Kidney epithelial cell (primary cell): ENCODE measurements around the gene CELSR2. TPM values are rescaled to one million over a fixed set of nuclear protein-coding genes. Genes with fewer than 3 reads are reported as not detected.
A peak's percentile ranks its signal among the peaks of the same experiment; 100 is the strongest.

Experiments used
- DNase-seq: peaks from one replicate; pipeline ENCODE4 v3.0.0-alpha.2; 2010; ENCODE audit warnings: low read depth
- H3K27me3 ChIP-seq: 2 replicates; pipeline ENCODE4 v1.6.0; 2011; ENCODE audit warnings: low read length; ENCODE audit not compliant: control insufficient read depth, insufficient read depth
- H3K36me3 ChIP-seq: 2 replicates; pipeline ENCODE4 v1.5.1; 2011; ENCODE audit warnings: low read length; ENCODE audit not compliant: control insufficient read depth, insufficient read depth
- H3K4me3 ChIP-seq: 2 replicates; pipeline ENCODE4 v1.5.1; 2011; ENCODE audit warnings: low read depth, mild to moderate bottlenecking, control low read depth, low read length
- total RNA-seq: library from RNA; depleted of rRNA; stranded (reverse); fragments of >200 nt; gene quantifications from 2 replicates; pipeline ENCODE4 v1.2.3, GENCODE V29; 2015
- TF ChIP-seq, protein P1 (sequence below): IDR thresholded peaks from 2 replicates; pipeline ENCODE4 v1.5.1; 2011; ENCODE audit warnings: mild to moderate bottlenecking, moderate library complexity, low read length, control low read depth, inconsistent platforms; ENCODE audit not compliant: insufficient read depth, poor library complexity, severe bottlenecking

CELSR2 gene
- total RNA-seq, 1 donor from 2014 or later, result 18.1 TPM

DNA sequence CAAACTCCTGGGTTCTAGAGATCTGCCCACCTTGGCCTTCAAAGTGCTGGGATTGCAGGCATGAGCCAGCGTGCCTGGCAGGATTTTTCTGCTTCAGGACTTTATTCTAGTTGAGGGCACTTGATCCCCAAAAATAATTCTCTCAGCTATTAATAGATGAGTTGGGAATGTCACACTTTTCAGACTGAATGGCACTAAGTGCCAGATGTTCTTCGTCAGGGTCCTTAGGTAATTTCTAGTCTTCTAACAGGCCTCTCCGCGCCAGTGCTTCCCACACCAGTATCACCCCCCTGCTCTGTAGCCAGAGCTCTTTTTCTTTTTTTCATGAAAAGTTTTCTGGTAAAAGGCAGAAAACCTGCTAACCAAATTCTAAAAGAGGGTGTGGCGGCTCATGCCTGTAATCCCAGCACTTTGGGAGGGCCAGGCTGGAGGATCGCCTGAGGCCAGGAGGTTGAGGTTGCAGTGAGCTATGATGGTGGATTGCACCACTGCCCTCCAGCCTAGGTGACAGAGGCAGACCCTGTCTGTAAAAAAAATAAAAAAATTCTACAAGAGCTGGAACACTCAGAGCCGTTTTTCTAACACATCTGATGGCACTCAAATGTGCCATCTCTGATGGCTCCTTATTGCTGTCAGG, 41.8 kb upstream of the CELSR2 start:
- no peak for DNase-seq
- no peak overlapping the region for H3K4me3 ChIP-seq
- TF ChIP-seq, protein P1, sequence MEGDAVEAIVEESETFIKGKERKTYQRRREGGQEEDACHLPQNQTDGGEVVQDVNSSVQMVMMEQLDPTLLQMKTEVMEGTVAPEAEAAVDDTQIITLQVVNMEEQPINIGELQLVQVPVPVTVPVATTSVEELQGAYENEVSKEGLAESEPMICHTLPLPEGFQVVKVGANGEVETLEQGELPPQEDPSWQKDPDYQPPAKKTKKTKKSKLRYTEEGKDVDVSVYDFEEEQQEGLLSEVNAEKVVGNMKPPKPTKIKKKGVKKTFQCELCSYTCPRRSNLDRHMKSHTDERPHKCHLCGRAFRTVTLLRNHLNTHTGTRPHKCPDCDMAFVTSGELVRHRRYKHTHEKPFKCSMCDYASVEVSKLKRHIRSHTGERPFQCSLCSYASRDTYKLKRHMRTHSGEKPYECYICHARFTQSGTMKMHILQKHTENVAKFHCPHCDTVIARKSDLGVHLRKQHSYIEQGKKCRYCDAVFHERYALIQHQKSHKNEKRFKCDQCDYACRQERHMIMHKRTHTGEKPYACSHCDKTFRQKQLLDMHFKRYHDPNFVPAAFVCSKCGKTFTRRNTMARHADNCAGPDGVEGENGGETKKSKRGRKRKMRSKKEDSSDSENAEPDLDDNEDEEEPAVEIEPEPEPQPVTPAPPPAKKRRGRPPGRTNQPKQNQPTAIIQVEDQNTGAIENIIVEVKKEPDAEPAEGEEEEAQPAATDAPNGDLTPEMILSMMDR, result no peak

GRCh38 chr1:109208394-109208793, 40.9 kb upstream of the CELSR2 start:
- TF ChIP-seq, protein P1, result no peak

More for the DNA sequence above, 41.8 kb upstream of the CELSR2 start:
- no peaks in the 10 kb centered on the region for H3K36me3 ChIP-seq
- no peaks in the 10 kb centered on the region for H3K27me3 ChIP-seq

GRCh38 chr1:109208836-109209463, 40.4 kb upstream of the CELSR2 start:
- TF ChIP-seq, protein P1, result no peak
- no peak overlapping the region for H3K4me3 ChIP-seq
- no peaks in the 10 kb centered on the region for H3K36me3 ChIP-seq
- DNase-seq, result no peak
- H3K27me3 ChIP-seq, result no peaks in the 10 kb centered on the region

More at GRCh38 chr1:109208394-109208793, 40.9 kb upstream of the CELSR2 start:
- H3K36me3 ChIP-seq, result no peaks in the 10 kb centered on the region
- no peak for DNase-seq
- no peak overlapping the region for H3K4me3 ChIP-seq
- no peaks in the 10 kb centered on the region for H3K27me3 ChIP-seq

GRCh38 chr1:109210058-109210457, 39.3 kb upstream of the CELSR2 start:
- DNase-seq, result no peak
- no peaks in the 10 kb centered on the region for H3K27me3 ChIP-seq
- TF ChIP-seq, protein P1, result no peak
- no peaks in the 10 kb centered on the region for H3K36me3 ChIP-seq
- no peak overlapping the region for H3K4me3 ChIP-seq

DNA sequence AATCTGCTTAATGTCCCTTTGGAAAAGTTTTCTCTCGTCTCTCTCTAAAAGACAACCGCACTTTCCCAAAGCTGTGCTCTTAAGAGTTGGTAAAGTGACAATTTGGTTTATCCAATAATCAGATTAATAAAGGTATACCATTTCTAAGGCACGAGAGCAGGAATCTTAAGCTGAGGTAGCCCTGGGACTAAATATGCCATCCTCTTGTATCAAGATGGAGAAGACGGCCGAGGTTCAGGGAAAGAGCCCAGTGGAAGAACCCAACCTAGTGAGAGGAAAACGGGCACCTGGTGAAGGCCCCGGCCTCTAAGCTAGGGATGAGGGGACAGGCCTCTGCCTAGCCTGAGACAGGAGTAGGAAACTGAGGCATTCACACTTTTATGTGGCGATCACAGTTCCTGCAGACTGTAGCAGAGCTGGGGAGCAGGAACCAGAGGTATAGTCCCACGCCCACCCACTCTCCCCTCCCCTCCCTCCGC, 36.0 kb upstream of the CELSR2 start:
- DNase-seq, result no peak
- Histone ChIP-seq H3K27me3 (no peaks in the 10 kb centered on the region), H3K36me3 (no peaks in the 10 kb centered on the region), H3K4me3 (peak overlapping the region; percentile 98)
- TF ChIP-seq, protein P1, result no peak
